GM23338 (cell line): ENCODE data around the gene AMBRA1.

Experiments
- EZH2 ChIP-seq: fragments of 200-600 bp; sonication (generic); IDR thresholded peaks from one replicate; pipeline ENCODE4 v1.8.0; 2017; ENCODE audit warnings: antibody characterized with exemption, mild to moderate bottlenecking, low read depth; ENCODE audit not compliant: unreplicated experiment
- POLR2AphosphoS5 ChIP-seq: IDR thresholded peaks from 2 replicates; pipeline ENCODE4 v1.6.1; 2016; ENCODE audit warnings: antibody characterized with exemption, low read depth
- REST ChIP-seq: IDR thresholded peaks from one replicate; pipeline ENCODE4 v1.6.1; 2018; ENCODE audit warnings: antibody characterized with exemption; ENCODE audit not compliant: unreplicated experiment
- TF ChIP-seq, protein P1 (sequence below), 2 experiments: fragments of 200-600 bp in 1 of 2; sonication (generic) in 1 of 2; conservative IDR thresholded peaks; 2 replicates each; pipeline versions ENCODE4 v1.5.1 to v1.6.1; 2016 to 2017; ENCODE audit warnings: antibody characterized with exemption in 2 of 2, low read depth in 2 of 2, mild to moderate bottlenecking in 2 of 2, moderate library complexity in 1 of 2

DNA sequence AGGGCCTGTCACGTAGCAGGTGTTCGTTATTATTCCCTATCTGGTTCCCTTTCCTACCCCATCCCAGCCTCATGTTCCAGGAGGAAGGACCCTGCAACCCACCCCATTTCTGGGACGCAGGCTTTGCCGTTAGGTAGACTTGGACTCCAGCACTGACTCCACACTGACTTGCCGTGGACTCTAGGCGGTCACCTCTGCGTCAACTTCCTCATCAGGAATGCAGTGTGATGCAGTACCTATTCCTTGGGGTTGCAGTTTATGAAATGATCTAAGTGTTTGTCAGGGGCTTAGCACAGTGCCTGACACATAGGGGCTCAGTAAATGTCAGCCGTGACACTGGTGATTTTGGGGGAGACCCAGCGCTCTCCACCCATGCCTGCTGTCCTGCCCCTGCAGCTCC, 229.8 kb downstream of the AMBRA1 start:
- TF ChIP-seq, protein P1, sequence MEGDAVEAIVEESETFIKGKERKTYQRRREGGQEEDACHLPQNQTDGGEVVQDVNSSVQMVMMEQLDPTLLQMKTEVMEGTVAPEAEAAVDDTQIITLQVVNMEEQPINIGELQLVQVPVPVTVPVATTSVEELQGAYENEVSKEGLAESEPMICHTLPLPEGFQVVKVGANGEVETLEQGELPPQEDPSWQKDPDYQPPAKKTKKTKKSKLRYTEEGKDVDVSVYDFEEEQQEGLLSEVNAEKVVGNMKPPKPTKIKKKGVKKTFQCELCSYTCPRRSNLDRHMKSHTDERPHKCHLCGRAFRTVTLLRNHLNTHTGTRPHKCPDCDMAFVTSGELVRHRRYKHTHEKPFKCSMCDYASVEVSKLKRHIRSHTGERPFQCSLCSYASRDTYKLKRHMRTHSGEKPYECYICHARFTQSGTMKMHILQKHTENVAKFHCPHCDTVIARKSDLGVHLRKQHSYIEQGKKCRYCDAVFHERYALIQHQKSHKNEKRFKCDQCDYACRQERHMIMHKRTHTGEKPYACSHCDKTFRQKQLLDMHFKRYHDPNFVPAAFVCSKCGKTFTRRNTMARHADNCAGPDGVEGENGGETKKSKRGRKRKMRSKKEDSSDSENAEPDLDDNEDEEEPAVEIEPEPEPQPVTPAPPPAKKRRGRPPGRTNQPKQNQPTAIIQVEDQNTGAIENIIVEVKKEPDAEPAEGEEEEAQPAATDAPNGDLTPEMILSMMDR (conservative IDR thresholded peaks at IDR 0.05; ENCODE audit: low read depth in 2 of 2) = no peak
- TF ChIP-seq EZH2 = no peak
- TF ChIP-seq REST = no peak
- no peak for TF ChIP-seq POLR2AphosphoS5
